ENCODE results near the gene EML6. TPM values are rescaled to one million over a fixed set of nuclear protein-coding genes. Genes with fewer than 3 reads are reported as not detected.

Gene EML6
- total RNA-seq, 4 donors from 2014 or later = 1.2 to 4.4 (median 3.1) TPM

DNA sequence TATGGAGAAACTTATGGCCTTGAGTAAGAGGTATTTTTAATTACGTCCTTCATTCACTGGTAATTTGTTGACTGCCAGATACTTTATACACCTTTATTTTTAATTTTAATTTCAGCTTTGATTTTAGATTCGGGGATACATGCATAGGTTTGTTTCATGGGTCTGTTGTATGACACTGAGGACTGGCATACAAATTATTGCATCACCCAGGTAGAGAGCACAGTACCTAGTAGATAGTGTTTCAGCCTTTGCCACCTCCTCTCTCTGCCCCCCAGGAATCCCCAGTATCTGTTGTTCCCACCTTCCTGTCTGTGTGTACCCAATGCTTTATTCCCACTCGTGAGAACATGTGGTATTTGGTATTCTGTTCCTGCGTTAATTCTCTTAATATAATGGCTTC lies 188.8 kb downstream of the EML6 start:
- TF ChIP-seq POLR2A (IDR thresholded peaks at IDR 0.05) = no peak
- TF ChIP-seq, protein P1, sequence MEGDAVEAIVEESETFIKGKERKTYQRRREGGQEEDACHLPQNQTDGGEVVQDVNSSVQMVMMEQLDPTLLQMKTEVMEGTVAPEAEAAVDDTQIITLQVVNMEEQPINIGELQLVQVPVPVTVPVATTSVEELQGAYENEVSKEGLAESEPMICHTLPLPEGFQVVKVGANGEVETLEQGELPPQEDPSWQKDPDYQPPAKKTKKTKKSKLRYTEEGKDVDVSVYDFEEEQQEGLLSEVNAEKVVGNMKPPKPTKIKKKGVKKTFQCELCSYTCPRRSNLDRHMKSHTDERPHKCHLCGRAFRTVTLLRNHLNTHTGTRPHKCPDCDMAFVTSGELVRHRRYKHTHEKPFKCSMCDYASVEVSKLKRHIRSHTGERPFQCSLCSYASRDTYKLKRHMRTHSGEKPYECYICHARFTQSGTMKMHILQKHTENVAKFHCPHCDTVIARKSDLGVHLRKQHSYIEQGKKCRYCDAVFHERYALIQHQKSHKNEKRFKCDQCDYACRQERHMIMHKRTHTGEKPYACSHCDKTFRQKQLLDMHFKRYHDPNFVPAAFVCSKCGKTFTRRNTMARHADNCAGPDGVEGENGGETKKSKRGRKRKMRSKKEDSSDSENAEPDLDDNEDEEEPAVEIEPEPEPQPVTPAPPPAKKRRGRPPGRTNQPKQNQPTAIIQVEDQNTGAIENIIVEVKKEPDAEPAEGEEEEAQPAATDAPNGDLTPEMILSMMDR (IDR thresholded peaks at IDR 0.05) = no peak
- 87 to 89% methylated on average over 4 of the region's 4 CpGs for WGBS, 2 donors
- intact Hi-C loops (cut with DNase I) = no loop called here
- Histone ChIP-seq H3K27me3 (no peaks in the 10 kb centered on the region), H3K4me3 (no peak overlapping the region), H3K4me1 (no peaks in the 10 kb centered on the region), H3K9me3 (no peaks in the 10 kb centered on the region), H3K36me3 (no peaks in the 10 kb centered on the region), H3K27ac (no peak overlapping the region)
- DNase-seq = no peak

DNA sequence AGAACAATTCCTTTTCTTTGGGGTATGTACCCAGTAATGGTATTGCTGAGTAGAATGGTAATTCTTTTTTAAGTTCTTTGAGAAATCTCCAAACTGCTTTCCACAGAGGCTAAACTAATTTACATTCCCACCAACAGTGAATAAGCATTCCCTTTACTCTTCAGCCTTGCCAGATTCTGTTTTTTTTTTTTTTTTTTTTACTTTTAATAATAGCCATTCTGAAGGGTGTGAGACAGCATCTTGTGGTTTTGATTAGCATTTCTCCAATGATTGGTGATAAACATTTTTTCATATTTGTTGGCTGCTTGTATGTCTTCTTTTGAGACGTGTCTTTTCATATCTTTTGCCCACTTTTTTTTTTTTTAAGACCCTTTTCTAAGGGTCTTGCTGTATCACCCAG lies 189.4 kb downstream of the EML6 start:
- no peaks in the 10 kb centered on the region for H3K9me3 ChIP-seq
- no peak for TF ChIP-seq POLR2A (IDR thresholded peaks at IDR 0.05)
- TF ChIP-seq, protein P1 (IDR thresholded peaks at IDR 0.05) = no peak
- H3K4me3 ChIP-seq = no peak overlapping the region
- no peaks in the 10 kb centered on the region for H3K36me3 ChIP-seq
- H3K4me1 ChIP-seq = no peaks in the 10 kb centered on the region
- 88 to 89% methylated on average over 1 of the region's 1 CpG for WGBS, 2 donors
- H3K27ac ChIP-seq = no peak overlapping the region
- DNase-seq = no peak
- intact Hi-C loops (cut with DNase I) = no loop called here
- no peaks in the 10 kb centered on the region for H3K27me3 ChIP-seq

DNA sequence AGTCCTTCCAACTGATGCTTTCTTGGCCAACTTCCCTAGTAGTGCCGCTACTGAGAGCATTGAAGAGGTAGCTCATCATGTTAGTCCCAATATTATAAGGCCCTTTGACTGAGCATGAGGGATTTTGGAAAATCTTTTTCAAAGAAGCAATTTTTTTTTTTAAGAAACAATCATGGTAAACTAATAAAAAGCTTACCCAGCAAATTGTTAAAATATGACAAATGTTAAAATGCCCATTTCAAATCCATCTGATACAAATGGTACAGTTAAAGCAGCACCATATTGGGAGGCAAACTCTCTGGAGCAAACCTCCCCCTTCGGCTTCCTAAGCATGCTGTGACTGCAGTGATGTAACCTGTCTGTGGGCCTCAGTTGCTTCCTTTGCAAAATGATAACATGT lies 191.2 kb downstream of the EML6 start:
- H3K36me3 ChIP-seq = no peaks in the 10 kb centered on the region
- H3K27ac ChIP-seq = no peak overlapping the region
- WGBS, 2 donors = 92 to 100% methylated on average over 2 of the region's 2 CpGs
- no peaks in the 10 kb centered on the region for H3K4me1 ChIP-seq
- intact Hi-C loops (cut with DNase I) = no loop called here
- H3K9me3 ChIP-seq = no peaks in the 10 kb centered on the region
- TF ChIP-seq POLR2A (IDR thresholded peaks at IDR 0.05) = no peak
- TF ChIP-seq, protein P1 (IDR thresholded peaks at IDR 0.05) = no peak
- H3K4me3 ChIP-seq = no peak overlapping the region
- H3K27me3 ChIP-seq = no peaks in the 10 kb centered on the region
- no peak for DNase-seq

DNA sequence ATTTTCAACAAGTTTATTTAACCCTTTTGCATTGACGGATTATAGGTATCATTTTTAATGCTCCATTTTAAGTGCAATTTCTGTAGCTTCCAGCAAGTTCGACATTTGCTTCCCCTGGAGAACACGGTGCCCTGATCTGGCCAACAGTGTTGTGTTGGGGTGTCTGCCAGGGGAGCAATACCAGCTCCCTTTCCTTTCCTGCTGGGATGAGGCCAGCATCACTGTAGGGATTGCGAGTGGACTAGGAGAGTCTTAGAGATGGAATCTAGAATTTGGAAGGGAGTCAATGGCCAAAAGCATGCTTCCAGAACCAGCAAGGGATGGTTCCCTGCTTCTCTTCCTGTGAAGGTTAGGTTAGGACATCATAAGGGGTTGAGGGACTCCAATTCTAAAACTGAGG lies 191.6 kb downstream of the EML6 start:
- H3K4me3 ChIP-seq = no peak overlapping the region
- no peak overlapping the region for H3K27ac ChIP-seq
- whole genome bisulfite sequencing, 2 donors = 79 to 89% methylated on average over 3 to 4 of the region's 4 CpGs
- no peak for DNase-seq
- no peaks in the 10 kb centered on the region for H3K36me3 ChIP-seq
- no peaks in the 10 kb centered on the region for H3K4me1 ChIP-seq
- H3K9me3 ChIP-seq = no peaks in the 10 kb centered on the region
- intact Hi-C loops (cut with DNase I) = no loop called here
- no peaks in the 10 kb centered on the region for H3K27me3 ChIP-seq
- no peak for TF ChIP-seq POLR2A (IDR thresholded peaks at IDR 0.05)
- TF ChIP-seq, protein P1 (IDR thresholded peaks at IDR 0.05) = no peak

DNA sequence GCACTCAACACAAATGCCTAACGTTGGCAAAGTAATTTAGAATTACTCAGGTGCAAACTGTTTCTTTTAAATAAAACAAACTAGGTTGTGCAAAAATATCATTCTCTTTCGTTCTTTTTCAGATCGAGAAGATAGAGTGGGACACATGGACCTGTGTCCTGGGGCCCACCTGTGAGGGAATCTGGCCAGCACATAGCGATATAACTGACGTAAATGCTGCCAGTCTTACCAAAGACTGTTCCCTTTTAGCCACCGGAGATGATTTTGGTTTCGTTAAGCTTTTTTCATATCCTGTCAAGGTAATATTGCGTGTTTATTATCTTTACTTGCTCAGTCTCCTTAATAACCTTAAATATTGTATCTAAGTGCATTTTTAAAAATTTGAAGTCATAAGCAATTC lies 193.2 kb downstream of the EML6 start:
- Histone ChIP-seq H3K4me3 (no peak overlapping the region), H3K4me1 (no peaks in the 10 kb centered on the region), H3K27ac (no peak overlapping the region), H3K27me3 (no peaks in the 10 kb centered on the region), H3K9me3 (peaks cover 0 to 4% (median 0%) of the 10 kb centered on the region in 3 donors), H3K36me3 (no peaks in the 10 kb centered on the region)
- no peak for DNase-seq
- 88 to 94% methylated on average over 8 of the region's 8 CpGs for WGBS, 2 donors
- intact Hi-C loops (cut with DNase I) = no loop called here
- TF ChIP-seq, protein P1 (IDR thresholded peaks at IDR 0.05) = no peak
- no peak for TF ChIP-seq POLR2A (IDR thresholded peaks at IDR 0.05)
